Endothelial cell of umbilical vein (primary cell): Measurements from ENCODE around the gene GALNT1. TPM values are rescaled to one million over a fixed set of nuclear protein-coding genes. Genes with fewer than 3 reads are reported as not detected.

ENCODE experiments used
- BruUV-seq: library from RNA; stranded (reverse); fragments of 400-500 nt; replicated peaks from 2 replicates; lab custom pipeline; 2021; lab: Mats Ljungman, UMichigan
- CTCF ChIA-PET: fragments of 300-600, 350-600 bp; sonication (Branson Sonifier 250); formaldehyde crosslinking; loops from one replicate; lab custom pipeline; 2021; ENCODE audit warnings: antibody characterized with exemption, inconsistent platforms; lab: Charles Lee
- POLR2A ChIA-PET: fragments of 300-600, 350-600 bp; sonication (Branson Sonifier 250); formaldehyde crosslinking; loops from one replicate; lab custom pipeline; 2021; ENCODE audit warnings: antibody characterized with exemption, inconsistent platforms; lab: Charles Lee
- DNase-seq: peaks from one replicate; pipeline ENCODE4 v3.0.0-alpha.2; 2011; ENCODE audit warnings: low read depth, low spot score
- FAIRE-seq: peaks from 2 replicates; lab custom pipeline; 2011; peaks lifted over from hg19 to GRCh38; lab: Jason Lieb, UNC
- H2AFZ ChIP-seq: 2 replicates; pipeline ENCODE4 v1.6.0; 2012; ENCODE audit warnings: low read depth, low read length, control low read depth, inconsistent platforms
- H3K27ac ChIP-seq: 2 replicates; pipeline ENCODE4 v1.5.1; 2011; ENCODE audit warnings: low read depth, mild to moderate bottlenecking, control low read depth, low read length, moderate library complexity; ENCODE audit not compliant: insufficient read depth
- H3K27me3 ChIP-seq, 2 experiments: 2 replicates each; pipeline versions ENCODE4 v1.6.0 to v1.6.1; 2011; ENCODE audit warnings: low read length in 2 of 2, mixed read lengths in 1 of 2; ENCODE audit not compliant: control insufficient read depth in 2 of 2, insufficient read depth in 2 of 2
- H3K36me3 ChIP-seq, 2 experiments: 2 replicates in 1 of 2; 3 replicates in 1 of 2; pipeline ENCODE4 v1.5.1; 2011; ENCODE audit warnings: low read length in 2 of 2, mild to moderate bottlenecking in 1 of 2, moderate library complexity in 1 of 2; ENCODE audit not compliant: control insufficient read depth in 2 of 2, insufficient read depth in 2 of 2; ENCODE audit errors: extremely low read depth in 1 of 2
- H3K4me1 ChIP-seq: 3 replicates; pipeline ENCODE4 v1.5.1; 2011; ENCODE audit warnings: mild to moderate bottlenecking, low read length; ENCODE audit not compliant: control insufficient read depth, insufficient read depth; ENCODE audit errors: extremely low read depth
- H3K4me2 ChIP-seq: 2 replicates; pipeline ENCODE4 v1.6.1; 2011; ENCODE audit warnings: low read length, control low read depth, mixed read lengths; ENCODE audit not compliant: insufficient read depth
- H3K4me3 ChIP-seq, 3 experiments: fragments of 200-600 bp in 1 of 3; sonication (generic), shearing (Covaris generic) in 1 of 3; replicated peaks in 1 of 3; 2 replicates each; pipeline ENCODE4 v1.5.1; 2011 to 2016; ENCODE audit warnings: control low read depth in 3 of 3, low read length in 3 of 3, mild to moderate bottlenecking in 2 of 3, inconsistent platforms in 1 of 3, low read depth in 1 of 3, moderate library complexity in 1 of 3; ENCODE audit not compliant: insufficient read depth in 1 of 3
- H3K79me2 ChIP-seq: 2 replicates; pipeline ENCODE4 v1.6.0; 2012; ENCODE audit warnings: low read length, inconsistent platforms; ENCODE audit not compliant: control insufficient read depth, insufficient read depth
- H3K9ac ChIP-seq: replicated peaks from 2 replicates; pipeline ENCODE3; 2011; ENCODE audit warnings: low read length, control low read depth; ENCODE audit not compliant: insufficient read depth; ENCODE audit errors: extremely low read depth
- H3K9me1 ChIP-seq: replicated peaks from 3 replicates; pipeline ENCODE4 v1.6.0; 2011; ENCODE audit warnings: mild to moderate bottlenecking, low read length; ENCODE audit not compliant: control insufficient read depth, insufficient read depth; ENCODE audit errors: extremely low read depth
- H3K9me3 ChIP-seq: replicated peaks from 2 replicates; pipeline ENCODE4 v1.5.1; 2012; ENCODE audit warnings: low read length, inconsistent platforms; ENCODE audit not compliant: control insufficient read depth, insufficient read depth
- H4K20me1 ChIP-seq: replicated peaks from 2 replicates; pipeline ENCODE3; 2011; ENCODE audit warnings: mild to moderate bottlenecking, low read length; ENCODE audit not compliant: control insufficient read depth, insufficient read depth; ENCODE audit errors: extremely low read depth
- CTCF ChIP-seq, 2 donors: IDR thresholded peaks; 1 replicate in 1 of 2; 2 replicates in 1 of 2; pipeline ENCODE4 v1.5.1; 2011; ENCODE audit warnings: low read length in 2 of 2, mild to moderate bottlenecking in 2 of 2, moderate library complexity in 2 of 2, control low read depth in 1 of 2, inconsistent platforms in 1 of 2, low read depth in 1 of 2; ENCODE audit not compliant: insufficient read depth in 1 of 2; ENCODE audit errors: extremely low read depth in 1 of 2
- EZH2 ChIP-seq: IDR thresholded peaks from 2 replicates; pipeline ENCODE4 v1.6.1; 2012; ENCODE audit warnings: borderline replicate concordance, low read depth, mild to moderate bottlenecking, moderate library complexity, low read length, inconsistent platforms; ENCODE audit not compliant: severe bottlenecking
- FOS ChIP-seq: IDR thresholded peaks from 2 replicates; pipeline ENCODE4 v1.6.1; 2011; ENCODE audit warnings: mild to moderate bottlenecking, low read length, moderate library complexity, borderline replicate concordance; ENCODE audit not compliant: insufficient read depth
- GATA2 ChIP-seq: IDR thresholded peaks from 2 replicates; pipeline ENCODE4 v1.7.0; 2011; ENCODE audit warnings: low read depth, mild to moderate bottlenecking, moderate library complexity, mixed read lengths, low read length; ENCODE audit not compliant: insufficient read length, insufficient read depth
- JUN ChIP-seq: IDR thresholded peaks from 2 replicates; pipeline ENCODE4 v1.6.1; 2011; ENCODE audit warnings: borderline replicate concordance, low read depth; ENCODE audit not compliant: insufficient read length, insufficient read depth
- MAX ChIP-seq: IDR thresholded peaks from 2 replicates; pipeline ENCODE4 v1.6.1; 2011; ENCODE audit not compliant: insufficient read depth, insufficient read length
- MYC ChIP-seq: IDR thresholded peaks from one replicate; pipeline ENCODE4 v1.6.1; 2011; ENCODE audit warnings: mild to moderate bottlenecking, low read depth, low read length
- POLR2A ChIP-seq: IDR thresholded peaks from 2 replicates; pipeline ENCODE4 v1.6.1; 2012; ENCODE audit warnings: low read depth, mild to moderate bottlenecking, control low read depth, low read length
- POLR2AphosphoS5 ChIP-seq: IDR thresholded peaks from 2 replicates; pipeline ENCODE4 v1.6.1; 2012; ENCODE audit warnings: low read depth, mild to moderate bottlenecking, control low read depth, low read length, moderate library complexity; ENCODE audit not compliant: insufficient read depth
- dilution Hi-C: fragments of 300-500 bp; cut with MboI; formaldehyde crosslinking; loops from one replicate; pipeline ENCODE4 v1.15.0; 2019; ENCODE audit warnings: low sequenced_read_pairs; ENCODE audit not compliant: extremely low pct_ligation_motif_present
- intact Hi-C: fragments of 100-400 bp; cut with micrococcal nuclease; formaldehyde crosslinking; loops from one replicate; pipeline ENCODE4 v1.10.0; 2022
- polyA plus RNA-seq, 4 experiments: library from polyadenylated mRNA; depleted of rRNA in 3 of 4; stranded (reverse) in 3 of 4; unstranded in 1 of 4; fragments of >200 nt; gene quantifications; 2 replicates each; pipeline versions ENCODE4 v1.2.1 to v1.2.3, GENCODE V29; 2011 to 2012; ENCODE audit warnings: missing spikeins in 1 of 4
- total RNA-seq: library from RNA; stranded (reverse); gene quantifications from 2 replicates; pipeline ENCODE4 v1.2.3, GENCODE V29; 2021

GALNT1 gene
- total and polyA plus RNA-seq, 2 donors (not counting 3 experiments of a cell fraction or from before 2014, with no cell fraction given): 89.9 to 360 TPM

GRCh38 chr18:35642802-35643201 lies 61.3 kb downstream of the GALNT1 start:
- H3K4me1 ChIP-seq: no peaks in the 10 kb centered on the region
- ChIA-PET CTCF (no interaction called here), POLR2A (interaction anchor here (0.6 kb wide), 1 partner anchor 60 kb away, joined by 3 read pairs; no protein-coding TSS in a partner anchor)
- FAIRE-seq (no peak), DNase-seq (no peak)
- no peaks in the 10 kb centered on the region for H3K9me1 ChIP-seq
- H3K9me3 ChIP-seq: no peaks in the 10 kb centered on the region
- peaks cover 86% of the 10 kb centered on the region for H3K79me2 ChIP-seq
- dilution Hi-C loops (no loop called here), intact Hi-C loops (no loop called here)
- H3K27me3 ChIP-seq: no peaks in the 10 kb centered on the region
- no peak overlapping the region for H3K4me3 ChIP-seq
- no peak overlapping the region for H3K4me2 ChIP-seq
- no peak overlapping the region for H3K27ac ChIP-seq
- H2AFZ ChIP-seq: no peak overlapping the region
- peaks cover 4% of the 10 kb centered on the region for H4K20me1 ChIP-seq
- TF ChIP-seq MAX (no peak), POLR2AphosphoS5 (no peak), GATA2 (no peak), FOS (no peak), POLR2A (no peak), JUN (no peak), CTCF (IDR thresholded peaks at IDR 0.05; ENCODE audit: extremely low read depth in 1 of 2, insufficient read depth in 1 of 2, low read depth in 1 of 2, low read length in 2 of 2) (no peak), EZH2 (no peak), MYC (no peak)
- BruUV-seq: no TSS peak
- peaks cover 1 to 2% of the 10 kb centered on the region in 2 experiments for H3K36me3 ChIP-seq
- H3K9ac ChIP-seq: no peak overlapping the region
